Esophagus (tissue), 2 donors: ENCODE data around the gene LAMA3. TPM values are rescaled to one million over a fixed set of nuclear protein-coding genes. Genes with fewer than 3 reads are reported as not detected.

Experiments
- H3K27ac ChIP-seq, 2 donors: one replicate each; pipeline ENCODE4 v1.5.1; 2013; ENCODE audit warnings: low read depth in 2 of 2, mild to moderate bottlenecking in 2 of 2, inconsistent platforms in 1 of 2, low read length in 1 of 2, moderate library complexity in 1 of 2
- H3K27me3 ChIP-seq, 2 donors: one replicate each; pipeline ENCODE4 v1.6.1; 2013; ENCODE audit warnings: low read length in 2 of 2, control low read depth in 1 of 2, mild to moderate bottlenecking in 1 of 2; ENCODE audit not compliant: insufficient read depth in 2 of 2, control insufficient read depth in 1 of 2
- H3K36me3 ChIP-seq, 2 donors: one replicate each; pipeline ENCODE4 v1.6.1; 2013; ENCODE audit warnings: low read length in 1 of 2; ENCODE audit not compliant: control insufficient read depth in 2 of 2, insufficient read depth in 2 of 2
- H3K4me1 ChIP-seq, 2 donors: one replicate each; pipeline ENCODE4 v1.6.1; 2013; ENCODE audit warnings: low read length in 1 of 2; ENCODE audit not compliant: control insufficient read depth in 2 of 2, insufficient read depth in 2 of 2
- H3K4me3 ChIP-seq, 2 donors: one replicate each; pipeline ENCODE4 v1.5.1; 2013; ENCODE audit warnings: low read length in 2 of 2, mild to moderate bottlenecking in 2 of 2, low read depth in 1 of 2, moderate library complexity in 1 of 2
- H3K9me3 ChIP-seq, 2 donors: one replicate each; pipeline ENCODE4 v1.6.1; 2013; ENCODE audit warnings: mild to moderate bottlenecking in 2 of 2, low read depth in 1 of 2, low read length in 1 of 2, moderate library complexity in 1 of 2; ENCODE audit not compliant: control insufficient read depth in 2 of 2, insufficient read depth in 1 of 2
- WGBS, 2 donors: extraction: QIAGEN DNeasy Blood & Tissue Kit; methylation state at CpG; one replicate each; pipeline ENCODE4 v1.1.7; 2013; 5-methylcytosine and 5-hydroxymethylcytosine counted together
- polyA plus RNA-seq, 2 donors: library from polyadenylated mRNA; stranded (reverse); fragments of 200-250 nt; gene quantifications; one replicate each; pipeline ENCODE4 v1.2.3, GENCODE V29; 2013
- donor health status: healthy with polysubstance abuse.
- donor health status: Bipolar disorder and iron deficiency.

The LAMA3 gene
- polyA plus RNA-seq, 2 donors, result 8.0 to 11.5 TPM

GRCh38 chr18:23803755-23804154, 114.5 kb downstream of the LAMA3 start:
- H3K27me3 ChIP-seq, result no peaks in the 10 kb centered on the region
- H3K9me3 ChIP-seq, result no peaks in the 10 kb centered on the region
- H3K4me1 ChIP-seq, result no peaks in the 10 kb centered on the region
- H3K27ac ChIP-seq, result no peak overlapping the region
- WGBS, 2 donors, result 90 to 92% methylated on average over 3 of the region's 3 CpGs
- H3K4me3 ChIP-seq, result no peak overlapping the region
- H3K36me3 ChIP-seq, result peaks cover 0 to 3% of the 10 kb centered on the region in 2 donors

- WGBS, 2 donors, result 81 to 93% methylated on average over 1 of the region's 1 CpG
- H3K27ac ChIP-seq, result no peak overlapping the region
- H3K4me3 ChIP-seq, result no peak overlapping the region
- no peaks in the 10 kb centered on the region for H3K4me1 ChIP-seq
- peaks cover 0 to 3% of the 10 kb centered on the region in 2 donors for H3K36me3 ChIP-seq
- H3K9me3 ChIP-seq, result no peaks in the 10 kb centered on the region
- no peaks in the 10 kb centered on the region for H3K27me3 ChIP-seq
Measured at GRCh38 chr18:23805898-23806297, 116.6 kb downstream of the LAMA3 start.

GRCh38 chr18:23809415-23809814, 120.2 kb downstream of the LAMA3 start:
- Histone ChIP-seq H3K9me3 (no peaks in the 10 kb centered on the region), H3K27ac (no peak overlapping the region), H3K27me3 (no peaks in the 10 kb centered on the region), H3K36me3 (peaks cover 0 to 6% of the 10 kb centered on the region in 2 donors), H3K4me3 (no peak overlapping the region), H3K4me1 (no peaks in the 10 kb centered on the region)
- 53 to 59% methylated on average over 3 of the region's 3 CpGs for WGBS, 2 donors

- WGBS, 2 donors, result 71 to 80% methylated on average over 3 of the region's 3 CpGs
- H3K4me3 ChIP-seq, result no peak overlapping the region
- H3K27ac ChIP-seq, result no peak overlapping the region
- no peaks in the 10 kb centered on the region for H3K27me3 ChIP-seq
- peaks cover 0 to 6% of the 10 kb centered on the region in 2 donors for H3K36me3 ChIP-seq
- no peaks in the 10 kb centered on the region for H3K4me1 ChIP-seq
- no peaks in the 10 kb centered on the region for H3K9me3 ChIP-seq
Measured at GRCh38 chr18:23810396-23810795, 121.1 kb downstream of the LAMA3 start.

- no peak overlapping the region for H3K4me3 ChIP-seq
- 94% methylated on average over 3 of the region's 3 CpGs for WGBS, 2 donors
- no peak overlapping the region for H3K27ac ChIP-seq
Measured at GRCh38 chr18:23811176-23811575, 121.9 kb downstream of the LAMA3 start.

GRCh38 chr18:23812546-23813440, 123.5 kb downstream of the LAMA3 start:
- WGBS, 2 donors, result 35 to 36% methylated on average over 4 of the region's 4 CpGs
- Histone ChIP-seq H3K36me3 (peaks cover 3% of the 10 kb centered on the region in 2 donors), H3K9me3 (no peaks in the 10 kb centered on the region), H3K4me1 (no peaks in the 10 kb centered on the region), H3K4me3 (no peak overlapping the region), H3K27ac (no peak overlapping the region), H3K27me3 (no peaks in the 10 kb centered on the region)

More at GRCh38 chr18:23811176-23811575, 121.9 kb downstream of the LAMA3 start:
- Histone ChIP-seq H3K27me3 (no peaks in the 10 kb centered on the region), H3K36me3 (peaks cover 1 to 4% of the 10 kb centered on the region in 2 donors), H3K9me3 (no peaks in the 10 kb centered on the region), H3K4me1 (no peaks in the 10 kb centered on the region)

- no peak overlapping the region for H3K4me3 ChIP-seq
- WGBS, 2 donors, result 82 to 88% methylated on average over 7 of the region's 7 CpGs
- peaks cover 3% of the 10 kb centered on the region in 2 donors for H3K36me3 ChIP-seq
- no peaks in the 10 kb centered on the region for H3K27me3 ChIP-seq
- H3K27ac ChIP-seq, result no peak overlapping the region
- H3K4me1 ChIP-seq, result no peaks in the 10 kb centered on the region
- H3K9me3 ChIP-seq, result no peaks in the 10 kb centered on the region
Measured at GRCh38 chr18:23814991-23815614, 125.8 kb downstream of the LAMA3 start.

- Histone ChIP-seq H3K27me3 (no peaks in the 10 kb centered on the region), H3K27ac (no peak overlapping the region), H3K4me1 (no peaks in the 10 kb centered on the region), H3K9me3 (no peaks in the 10 kb centered on the region), H3K4me3 (no peak overlapping the region), H3K36me3 (peaks cover 3% of the 10 kb centered on the region in 2 donors)
- WGBS, 2 donors, result 95 to 96% methylated on average over 6 of the region's 6 CpGs
Measured at GRCh38 chr18:23816021-23816420, 126.8 kb downstream of the LAMA3 start.

- Histone ChIP-seq H3K27ac (no peak overlapping the region), H3K27me3 (no peaks in the 10 kb centered on the region), H3K4me1 (no peaks in the 10 kb centered on the region), H3K36me3 (peaks cover 0 to 3% of the 10 kb centered on the region in 2 donors), H3K9me3 (no peaks in the 10 kb centered on the region), H3K4me3 (no peak overlapping the region)
- 89 to 91% methylated on average over 4 of the region's 4 CpGs for WGBS, 2 donors
Measured at GRCh38 chr18:23816740-23817139, 127.5 kb downstream of the LAMA3 start.
